Testis (tissue), 2 donors: ENCODE measurements around the gene METTL16.

Experiments used
- CTCF ChIP-seq, 3 experiments: fragments of 450-650 bp in 2 of 3; fragments of 200-600 bp in 1 of 3; sonication (generic) in 1 of 3; IDR thresholded peaks; one replicate each; pipeline ENCODE4 v1.5.1; 2016 to 2019; ENCODE audit warnings: antibody characterized with exemption in 3 of 3, mild to moderate bottlenecking in 2 of 3, moderate library complexity in 1 of 3
- POLR2A ChIP-seq: fragments of 450-650 bp; IDR thresholded peaks from one replicate; pipeline ENCODE4 v1.6.1; 2017; ENCODE audit warnings: antibody characterized with exemption, mild to moderate bottlenecking, moderate library complexity

- TF ChIP-seq CTCF (IDR thresholded peaks at IDR 0.05) (no peak), POLR2A (no peak)
These were observed 118.3 kb downstream of the METTL16 start for GRCh38 chr17:2393174-2393953.
